Activated naive CD4-positive, alpha-beta T cell treated with anti-CD3 and anti-CD28 coated beads, Interleukin-2, amount 10 ng/mL, durations not matched to agents 7 days and 5 days (primary cell): Measurements from ENCODE around the gene BLTP3A.
"Not testable (repeated sequence)": the region's sequence is repeated elsewhere in the genome, so short reads cannot be mapped to it uniquely, and the experiment has no call there.

Experiments used
- CTCF ChIA-PET: fragments of 350-600 bp; sonication (Branson Sonifier 250); formaldehyde crosslinking; loops from one replicate; lab custom pipeline; 2021; ENCODE audit warnings: antibody characterized with exemption; lab: Charles Lee
- DNase-seq: peaks from one replicate; pipeline ENCODE4 v3.0.0-alpha.2; 2020
- H3K27ac Mint-ChIP-seq: one replicate; pipeline ENCODE4 v1.8.0; 2021; ENCODE audit warnings: mild to moderate bottlenecking, moderate library complexity, mixed read lengths
- H3K27me3 Mint-ChIP-seq: one replicate; pipeline ENCODE4 v1.8.0; 2021; ENCODE audit warnings: mild to moderate bottlenecking, mixed read lengths
- H3K36me3 Mint-ChIP-seq: one replicate; pipeline ENCODE4 v1.8.0; 2021; ENCODE audit warnings: mixed read lengths
- H3K4me1 Mint-ChIP-seq: one replicate; pipeline ENCODE4 v1.8.0; 2021; ENCODE audit warnings: mixed read lengths
- H3K4me3 Mint-ChIP-seq: one replicate; pipeline ENCODE4 v1.8.0; 2021; ENCODE audit warnings: mild to moderate bottlenecking, moderate library complexity, mixed read lengths
- H3K9me3 Mint-ChIP-seq: one replicate; pipeline ENCODE4 v1.8.0; 2021; ENCODE audit warnings: mixed read lengths

The BLTP3A gene

GRCh38 chr6:34791701-34792604 is at the start of gene BLTP3A:
BLTP3A (plus strand) TSS chr6:34792083; CDS start chr6:34792251, 168 bp downstream.
- Mint-ChIP-seq H3K9me3 (no peaks in the 10 kb centered on the region), H3K4me1 (peaks cover 24% of the 10 kb centered on the region), H3K36me3 (peaks cover 2% of the 10 kb centered on the region), H3K27me3 (peaks cover 6% of the 10 kb centered on the region), H3K27ac (peak within 1 kb of the TSS; percentile 95), H3K4me3 (peak within 1 kb of the TSS; percentile 93)
- peak; percentile 83 for DNase-seq
- CTCF ChIA-PET: interaction anchor here (0.8 to 1.5 kb wide), 6 partner anchors 9 to 449 kb away, joined by 3 to 5 read pairs (median 3); partner anchors contain the start of gene SNRPC

- H3K9me3 Mint-ChIP-seq: no peaks in the 10 kb centered on the region
- no peak overlapping the region for H3K4me3 Mint-ChIP-seq
- CTCF ChIA-PET: interaction anchor here (0.6 kb wide), 1 partner anchor 211 kb away, joined by 4 read pairs; no protein-coding TSS in a partner anchor
- no peaks in the 10 kb centered on the region for H3K36me3 Mint-ChIP-seq
- no peaks in the 10 kb centered on the region for H3K4me1 Mint-ChIP-seq
- no peak for DNase-seq
- H3K27ac Mint-ChIP-seq: no peak overlapping the region
- H3K27me3 Mint-ChIP-seq: peaks cover 10% of the 10 kb centered on the region
These were observed 49.8 kb upstream of the BLTP3A start for GRCh38 chr6:34742094-34742493.

GRCh38 chr6:34743625-34744293 is 48.1 kb upstream of the BLTP3A start:
- CTCF ChIA-PET: no interaction called here
- H3K9me3 Mint-ChIP-seq: no peaks in the 10 kb centered on the region
- H3K27ac Mint-ChIP-seq: no peak overlapping the region
- DNase-seq: no peak
- no peaks in the 10 kb centered on the region for H3K4me1 Mint-ChIP-seq
- no peaks in the 10 kb centered on the region for H3K36me3 Mint-ChIP-seq
- H3K4me3 Mint-ChIP-seq: no peak overlapping the region
- peaks cover 10% of the 10 kb centered on the region for H3K27me3 Mint-ChIP-seq

GRCh38 chr6:34744294-34744647 is 47.6 kb upstream of the BLTP3A start:
- H3K9me3 Mint-ChIP-seq, H3K36me3 Mint-ChIP-seq, H3K27ac Mint-ChIP-seq, H3K27me3 Mint-ChIP-seq, DNase-seq, H3K4me1 Mint-ChIP-seq, H3K4me3 Mint-ChIP-seq: not testable (repeated sequence)
- CTCF ChIA-PET: interaction anchor here (1.6 kb wide), 1 partner anchor 12 kb away, joined by 4 read pairs; no protein-coding TSS in a partner anchor

GRCh38 chr6:34745277-34746103 is 46.4 kb upstream of the BLTP3A start:
- Mint-ChIP-seq H3K27ac (no peak overlapping the region), H3K9me3 (no peaks in the 10 kb centered on the region), H3K27me3 (peaks cover 6% of the 10 kb centered on the region), H3K4me1 (no peaks in the 10 kb centered on the region), H3K36me3 (no peaks in the 10 kb centered on the region), H3K4me3 (no peak overlapping the region)
- CTCF ChIA-PET: interaction anchor here (0.7 to 1.6 kb wide), 2 partner anchors 9 to 11 kb away, joined by 3 to 4 read pairs; no protein-coding TSS in a partner anchor
- no peak for DNase-seq

- no peak for DNase-seq
- Mint-ChIP-seq H3K27ac (no peak overlapping the region), H3K36me3 (no peaks in the 10 kb centered on the region), H3K9me3 (no peaks in the 10 kb centered on the region), H3K4me3 (no peak overlapping the region), H3K27me3 (peaks cover 4% of the 10 kb centered on the region), H3K4me1 (no peaks in the 10 kb centered on the region)
- CTCF ChIA-PET: interaction anchor here (0.7 to 1.6 kb wide), 2 partner anchors 10 kb away, joined by 3 to 4 read pairs; no protein-coding TSS in a partner anchor
These were observed 45.6 kb upstream of the BLTP3A start for GRCh38 chr6:34746104-34746846.

GRCh38 chr6:34748757-34749156 is 43.1 kb upstream of the BLTP3A start:
- no peaks in the 10 kb centered on the region for H3K9me3 Mint-ChIP-seq
- no peak for DNase-seq
- CTCF ChIA-PET: no interaction called here
- H3K36me3 Mint-ChIP-seq: no peaks in the 10 kb centered on the region
- peaks cover 2% of the 10 kb centered on the region for H3K4me1 Mint-ChIP-seq
- H3K27ac Mint-ChIP-seq: no peak overlapping the region
- peaks cover 4% of the 10 kb centered on the region for H3K27me3 Mint-ChIP-seq
- H3K4me3 Mint-ChIP-seq: no peak overlapping the region

- not testable (repeated sequence) for H3K27ac Mint-ChIP-seq, H3K4me3 Mint-ChIP-seq, H3K4me1 Mint-ChIP-seq, H3K9me3 Mint-ChIP-seq, H3K27me3 Mint-ChIP-seq, H3K36me3 Mint-ChIP-seq
- CTCF ChIA-PET: interaction anchor here (0.8 to 1.7 kb wide), 5 partner anchors 11 to 217 kb away, joined by 3 to 6 read pairs (median 4); partner anchors contain the start of gene BLTP3A
- DNase-seq: peak; percentile 54
These were observed 35.4 kb upstream of the BLTP3A start for GRCh38 chr6:34756513-34756856.

GRCh38 chr6:34757687-34758274 is 34.1 kb upstream of the BLTP3A start:
- DNase-seq: no peak
- H3K4me3 Mint-ChIP-seq: no peak overlapping the region
- CTCF ChIA-PET: interaction anchor here (1.3 kb wide), 2 partner anchors 34 to 101 kb away, joined by 3 to 6 read pairs; partner anchors contain the start of gene BLTP3A
- no peaks in the 10 kb centered on the region for H3K27me3 Mint-ChIP-seq
- H3K36me3 Mint-ChIP-seq: peaks cover 9% of the 10 kb centered on the region
- H3K9me3 Mint-ChIP-seq: no peaks in the 10 kb centered on the region
- no peak overlapping the region for H3K27ac Mint-ChIP-seq
- peaks cover 7% of the 10 kb centered on the region for H3K4me1 Mint-ChIP-seq

- no peak overlapping the region for H3K4me3 Mint-ChIP-seq
These were observed 31.8 kb upstream of the BLTP3A start for GRCh38 chr6:34760108-34760507.

GRCh38 chr6:34761681-34762080 is 30.2 kb upstream of the BLTP3A start:
- H3K27ac Mint-ChIP-seq, DNase-seq, H3K9me3 Mint-ChIP-seq, H3K4me1 Mint-ChIP-seq, H3K27me3 Mint-ChIP-seq, CTCF ChIA-PET, H3K4me3 Mint-ChIP-seq: not testable (repeated sequence)
- H3K36me3 Mint-ChIP-seq: peaks cover 19% of the 10 kb centered on the region

More at GRCh38 chr6:34760108-34760507, 31.8 kb upstream of the BLTP3A start:
- CTCF ChIA-PET: no interaction called here
- DNase-seq: no peak
- H3K27me3 Mint-ChIP-seq: no peaks in the 10 kb centered on the region
- no peaks in the 10 kb centered on the region for H3K9me3 Mint-ChIP-seq
- peaks cover 5% of the 10 kb centered on the region for H3K4me1 Mint-ChIP-seq
- H3K36me3 Mint-ChIP-seq: peaks cover 17% of the 10 kb centered on the region
- H3K27ac Mint-ChIP-seq: no peak overlapping the region

- H3K36me3 Mint-ChIP-seq: peaks cover 36% of the 10 kb centered on the region
- CTCF ChIA-PET: interaction anchor here (0.6 kb wide), 1 partner anchor 127 kb away, joined by 3 read pairs; no protein-coding TSS in a partner anchor
- no peaks in the 10 kb centered on the region for H3K27me3 Mint-ChIP-seq
These were observed 23.7 kb upstream of the BLTP3A start for GRCh38 chr6:34768148-34768547.

GRCh38 chr6:34771727-34772126 is 20.2 kb upstream of the BLTP3A start:
- CTCF ChIA-PET: no interaction called here

More at GRCh38 chr6:34768148-34768547, 23.7 kb upstream of the BLTP3A start:
- H3K4me1 Mint-ChIP-seq: peaks cover 22% of the 10 kb centered on the region
- H3K9me3 Mint-ChIP-seq: no peaks in the 10 kb centered on the region
- no peak overlapping the region for H3K27ac Mint-ChIP-seq
- no peak for DNase-seq
- no peak overlapping the region for H3K4me3 Mint-ChIP-seq

More at GRCh38 chr6:34771727-34772126, 20.2 kb upstream of the BLTP3A start:
- DNase-seq: no peak
- Mint-ChIP-seq H3K27me3 (no peaks in the 10 kb centered on the region), H3K9me3 (no peaks in the 10 kb centered on the region), H3K4me3 (no peak overlapping the region), H3K36me3 (peaks cover 36% of the 10 kb centered on the region), H3K4me1 (peaks cover 22% of the 10 kb centered on the region), H3K27ac (peak overlapping the region; percentile 65)
